Natural killer cell (primary cell): ENCODE results near the gene AP2B1. TPM values are rescaled to one million over a fixed set of nuclear protein-coding genes. Genes with fewer than 3 reads are reported as not detected.

Source experiments
- ATAC-seq, 3 donors: fragments of 150-1000 bp in 2 of 3; fragments of 200-7000 bp in 1 of 3; cut with Tn5 transposase; 1 replicate in 1 of 3; 2 replicates in 2 of 3; pipeline ENCODE4 v1.10.0; 2021; ENCODE audit warnings: mild to moderate bottlenecking in 2 of 3, moderate library complexity in 2 of 3
- DNase-seq, 2 donors: peaks; one replicate each; pipeline versions ENCODE4 v3.0.0 to v3.0.0-alpha.2; 2013 to 2021; ENCODE audit warnings: mixed read lengths in 1 of 2
- H3K27ac ChIP-seq: one replicate; pipeline ENCODE4 v1.5.1; 2013; ENCODE audit warnings: mild to moderate bottlenecking, low read length
- H3K27me3 ChIP-seq: one replicate; pipeline ENCODE4 v1.6.1; 2013; ENCODE audit warnings: low read length; ENCODE audit not compliant: control insufficient read depth, insufficient read depth
- H3K36me3 ChIP-seq: one replicate; pipeline ENCODE4 v1.6.1; 2013; ENCODE audit warnings: low read length; ENCODE audit not compliant: control insufficient read depth, insufficient read depth
- H3K4me1 ChIP-seq: one replicate; pipeline ENCODE4 v1.6.1; 2013; ENCODE audit warnings: low read length; ENCODE audit not compliant: control insufficient read depth, insufficient read depth
- H3K4me3 ChIP-seq: one replicate; pipeline ENCODE4 v1.5.1; 2013; ENCODE audit warnings: low read length
- H3K9me3 ChIP-seq: one replicate; pipeline ENCODE4 v1.6.1; 2013; ENCODE audit warnings: low read length; ENCODE audit not compliant: control insufficient read depth, insufficient read depth
- H3K27ac Mint-ChIP-seq, 2 donors: one replicate each; pipeline ENCODE4 v1.8.0; 2022; ENCODE audit warnings: mild to moderate bottlenecking in 2 of 2, mixed read lengths in 2 of 2, moderate library complexity in 1 of 2
- H3K27me3 Mint-ChIP-seq, 2 donors: one replicate each; pipeline ENCODE4 v1.8.0; 2022; ENCODE audit warnings: low read depth in 2 of 2, mixed read lengths in 2 of 2
- H3K36me3 Mint-ChIP-seq: one replicate; pipeline ENCODE4 v1.8.0; 2022; ENCODE audit warnings: mixed read lengths
- H3K4me1 Mint-ChIP-seq, 2 donors: one replicate each; pipeline ENCODE4 v1.8.0; 2022; ENCODE audit warnings: mixed read lengths in 2 of 2
- H3K4me3 Mint-ChIP-seq: one replicate; pipeline ENCODE4 v1.8.0; 2022; ENCODE audit warnings: mild to moderate bottlenecking, moderate library complexity, mixed read lengths
- H3K9me3 Mint-ChIP-seq, 2 donors: one replicate each; pipeline ENCODE4 v1.8.0; 2022; ENCODE audit warnings: mixed read lengths in 2 of 2
- CTCF ChIP-seq: fragments of 200-600 bp; IDR thresholded peaks from one replicate; pipeline ENCODE4 v1.8.0; 2022; ENCODE audit warnings: antibody characterized with exemption
- WGBS: methylation state at CpG from one replicate; pipeline ENCODE4 v1.1.7; 2013; ENCODE audit warnings: missing lambda C conversion rate; ENCODE audit not compliant: insufficient coverage; 5-methylcytosine and 5-hydroxymethylcytosine counted together
- intact Hi-C: fragments of 100-400 bp; cut with micrococcal nuclease; formaldehyde crosslinking; loops from one replicate; pipeline ENCODE4 v1.14.2; 2022
- total RNA-seq, 4 donors: library from RNA; stranded (reverse); fragments of 120-200 nt in 1 of 4; gene quantifications; one replicate each; pipeline versions ENCODE4 v1.2.3 to v1.2.4, GENCODE V29; 2013 to 2022

Gene AP2B1
- total RNA-seq, 3 donors from 2014 or later (not counting 1 experiment from before 2014, with no cell fraction given): 111 to 148 (median 139) TPM

GRCh38 chr17:35684055-35684802 is 97.1 kb downstream of the AP2B1 start:
- Histone ChIP-seq H3K4me3 (no peak overlapping the region), H3K27ac (no peak overlapping the region), H3K4me1 (no peaks in the 10 kb centered on the region), H3K36me3 (peaks cover 66% of the 10 kb centered on the region), H3K9me3 (no peaks in the 10 kb centered on the region), H3K27me3 (no peaks in the 10 kb centered on the region)
- no peak for TF ChIP-seq CTCF
- H3K36me3 Mint-ChIP-seq: peaks cover 13% of the 10 kb centered on the region
- no peaks in the 10 kb centered on the region for H3K9me3 Mint-ChIP-seq
- no peaks in the 10 kb centered on the region for H3K27me3 Mint-ChIP-seq
- no peak for DNase-seq
- intact Hi-C loops: no loop called here
- peaks cover 0 to 8% of the 10 kb centered on the region in 2 donors for H3K4me1 Mint-ChIP-seq
- H3K27ac Mint-ChIP-seq: no peak overlapping the region
- no peak for ATAC-seq
- 86% methylated on average over 1 of the region's 2 CpGs for WGBS
- no peak overlapping the region for H3K4me3 Mint-ChIP-seq

- Mint-ChIP-seq H3K9me3 (no peaks in the 10 kb centered on the region), H3K4me1 (no peaks in the 10 kb centered on the region), H3K36me3 (peaks cover 9% of the 10 kb centered on the region), H3K4me3 (no peak overlapping the region), H3K27me3 (no peaks in the 10 kb centered on the region), H3K27ac (no peak overlapping the region)
- no peak for TF ChIP-seq CTCF
- ATAC-seq (no peak), DNase-seq (no peak)
- intact Hi-C loops: no loop called here
- Histone ChIP-seq H3K36me3 (peaks cover 68% of the 10 kb centered on the region), H3K4me3 (no peak overlapping the region), H3K4me1 (no peaks in the 10 kb centered on the region), H3K27me3 (no peaks in the 10 kb centered on the region), H3K9me3 (no peaks in the 10 kb centered on the region), H3K27ac (no peak overlapping the region)
- 100% methylated on average over 7 of the region's 7 CpGs for WGBS
Measured at GRCh38 chr17:35692512-35693210, 105.5 kb downstream of the AP2B1 start.

- Histone ChIP-seq H3K27me3 (no peaks in the 10 kb centered on the region), H3K36me3 (peaks cover 61% of the 10 kb centered on the region), H3K9me3 (no peaks in the 10 kb centered on the region), H3K4me3 (no peak overlapping the region), H3K27ac (no peak overlapping the region), H3K4me1 (no peaks in the 10 kb centered on the region)
- Mint-ChIP-seq H3K4me3 (no peak overlapping the region), H3K27ac (no peak overlapping the region), H3K36me3 (peaks cover 9% of the 10 kb centered on the region), H3K4me1 (no peaks in the 10 kb centered on the region), H3K27me3 (no peaks in the 10 kb centered on the region), H3K9me3 (no peaks in the 10 kb centered on the region)
- DNase-seq: no peak
- intact Hi-C loops: no loop called here
- no peak for TF ChIP-seq CTCF
- ATAC-seq: no peak
- 100% methylated on average over 2 of the region's 3 CpGs for WGBS
Measured at GRCh38 chr17:35693662-35694061, 106.5 kb downstream of the AP2B1 start.
